HG03135 (cell line): ENCODE measurements around the gene IL17C.

ENCODE experiments used
- ATAC-seq: cut with Tn5 transposase; IDR thresholded peaks from one replicate; pipeline ENCODE4 v1.9.1; 2021; ENCODE audit warnings: mild to moderate bottlenecking, moderate library complexity; ENCODE audit not compliant: unreplicated experiment

IL17C gene

GRCh38 chr16:88680554-88681083 lies 42.2 kb downstream of the IL17C start:
- no peak for ATAC-seq

- no peak for ATAC-seq
Observed at GRCh38 chr16:88681084-88681680, 42.8 kb downstream of the IL17C start.

GRCh38 chr16:88681709-88682451 lies 43.5 kb downstream of the IL17C start:
- ATAC-seq = peak; percentile 67

GRCh38 chr16:88684569-88685155 lies 46.3 kb downstream of the IL17C start:
- ATAC-seq = no peak

GRCh38 chr16:88685156-88686061 lies 47.0 kb downstream of the IL17C start:
- no peak for ATAC-seq

- no peak for ATAC-seq
Observed at GRCh38 chr16:88686062-88686438, 47.7 kb downstream of the IL17C start.

GRCh38 chr16:88686439-88687253 lies 48.3 kb downstream of the IL17C start, which contains the start of gene SNAI3:
TSS of gene SNAI3 (minus strand) at chr16:88686507. CDS start at chr16:88686406, 101 bp downstream.
- ATAC-seq = peak; percentile 61

GRCh38 chr16:88687254-88687576 lies 48.8 kb downstream of the IL17C start:
- ATAC-seq = no peak

GRCh38 chr16:88687676-88688012 lies 49.3 kb downstream of the IL17C start:
- no peak for ATAC-seq

GRCh38 chr16:88688013-88688778 lies 49.8 kb downstream of the IL17C start:
- ATAC-seq = no peak
